ENCODE measurements around the gene ZAR1L.

DNA sequence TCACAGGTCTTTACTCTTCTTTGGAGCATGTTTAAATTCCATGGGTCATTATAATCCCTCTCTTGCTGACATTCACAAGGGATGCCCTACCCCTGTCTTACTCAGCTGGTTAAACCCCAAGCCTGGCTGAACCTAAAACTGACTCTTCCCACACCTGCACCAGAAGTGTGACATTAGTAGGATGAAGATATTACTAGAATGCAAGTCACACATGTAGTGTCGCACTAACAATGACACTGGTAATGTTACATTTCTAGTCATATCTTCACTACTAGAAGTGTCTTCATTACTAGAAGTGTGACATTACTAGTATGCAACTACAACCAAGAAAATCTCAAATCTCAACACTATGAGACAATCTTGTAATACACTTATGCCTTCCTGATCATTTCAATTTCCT is 14.2 kb downstream of the ZAR1L start:
- TF ChIP-seq POLR2A (IDR thresholded peaks at IDR 0.05), result no peak
- TF ChIP-seq, protein P1, sequence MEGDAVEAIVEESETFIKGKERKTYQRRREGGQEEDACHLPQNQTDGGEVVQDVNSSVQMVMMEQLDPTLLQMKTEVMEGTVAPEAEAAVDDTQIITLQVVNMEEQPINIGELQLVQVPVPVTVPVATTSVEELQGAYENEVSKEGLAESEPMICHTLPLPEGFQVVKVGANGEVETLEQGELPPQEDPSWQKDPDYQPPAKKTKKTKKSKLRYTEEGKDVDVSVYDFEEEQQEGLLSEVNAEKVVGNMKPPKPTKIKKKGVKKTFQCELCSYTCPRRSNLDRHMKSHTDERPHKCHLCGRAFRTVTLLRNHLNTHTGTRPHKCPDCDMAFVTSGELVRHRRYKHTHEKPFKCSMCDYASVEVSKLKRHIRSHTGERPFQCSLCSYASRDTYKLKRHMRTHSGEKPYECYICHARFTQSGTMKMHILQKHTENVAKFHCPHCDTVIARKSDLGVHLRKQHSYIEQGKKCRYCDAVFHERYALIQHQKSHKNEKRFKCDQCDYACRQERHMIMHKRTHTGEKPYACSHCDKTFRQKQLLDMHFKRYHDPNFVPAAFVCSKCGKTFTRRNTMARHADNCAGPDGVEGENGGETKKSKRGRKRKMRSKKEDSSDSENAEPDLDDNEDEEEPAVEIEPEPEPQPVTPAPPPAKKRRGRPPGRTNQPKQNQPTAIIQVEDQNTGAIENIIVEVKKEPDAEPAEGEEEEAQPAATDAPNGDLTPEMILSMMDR (IDR thresholded peaks at IDR 0.05), result no peak

Data from Peyer's patch (tissue), 4 donors.